Measurements from ENCODE around the gene WNT11. TPM values are rescaled to one million over a fixed set of nuclear protein-coding genes. Genes with fewer than 3 reads are reported as not detected.

Gene WNT11
- total RNA-seq, 1 experiment from 2014 or later, result 0.98 TPM

GRCh38 chr11:76174330-76174729 is 32.0 kb downstream of the WNT11 start:
- no peak for DNase-seq (ENCODE audit: low spot score)

- peak; percentile 38 for DNase-seq (ENCODE audit: low spot score)
Measured at GRCh38 chr11:76173663-76174062, 32.6 kb downstream of the WNT11 start.

GRCh38 chr11:76172583-76172982 is 33.7 kb downstream of the WNT11 start:
- no peak for DNase-seq (ENCODE audit: low spot score)

- DNase-seq (ENCODE audit: low spot score), result no peak
Measured at GRCh38 chr11:76170468-76170867, 35.8 kb downstream of the WNT11 start.

- no peak for DNase-seq (ENCODE audit: low spot score)
Measured at GRCh38 chr11:76169473-76169896, 36.8 kb downstream of the WNT11 start.

GRCh38 chr11:76167590-76167989 is 38.7 kb downstream of the WNT11 start:
- DNase-seq (ENCODE audit: low spot score), result no peak

GRCh38 chr11:76166314-76166713 is 40.0 kb downstream of the WNT11 start:
- DNase-seq (ENCODE audit: low spot score), result peak; percentile 31

- no peak for DNase-seq (ENCODE audit: low spot score)
Measured at GRCh38 chr11:76164861-76165751, 41.2 kb downstream of the WNT11 start.

GRCh38 chr11:76164081-76164480 is 42.2 kb downstream of the WNT11 start:
- no peak for DNase-seq (ENCODE audit: low spot score)

- DNase-seq (ENCODE audit: low spot score), result no peak
Measured at GRCh38 chr11:76163289-76163880, 42.9 kb downstream of the WNT11 start.

GRCh38 chr11:76162336-76163288 is 43.7 kb downstream of the WNT11 start:
- DNase-seq (ENCODE audit: low spot score), result no peak

GRCh38 chr11:76161261-76161961 is 44.9 kb downstream of the WNT11 start:
- DNase-seq (ENCODE audit: low spot score), result no peak

- no peak for DNase-seq (ENCODE audit: low spot score)
Measured at GRCh38 chr11:76160856-76161255, 45.4 kb downstream of the WNT11 start.

GRCh38 chr11:76159983-76160661 is 46.2 kb downstream of the WNT11 start:
- DNase-seq (ENCODE audit: low spot score), result no peak

GRCh38 chr11:76159303-76159937 is 46.9 kb downstream of the WNT11 start:
- no peak for DNase-seq (ENCODE audit: low spot score)

GRCh38 chr11:76158394-76159302 is 47.7 kb downstream of the WNT11 start:
- DNase-seq (ENCODE audit: low spot score), result no peak

- DNase-seq (ENCODE audit: low spot score), result no peak
Measured at GRCh38 chr11:76157891-76158290, 48.4 kb downstream of the WNT11 start.

GRCh38 chr11:76156971-76157427 is 49.3 kb downstream of the WNT11 start:
- DNase-seq (ENCODE audit: low spot score), result no peak

All from A172 (cell line).